ENCODE results near the gene TOPAZ1. TPM values are rescaled to one million over a fixed set of nuclear protein-coding genes. Genes with fewer than 3 reads are reported as not detected.
"Not testable (repeated sequence)": the region's sequence is repeated elsewhere in the genome, so short reads cannot be mapped to it uniquely, and the experiment has no call there.

Gene TOPAZ1
- total RNA-seq, 2 experiments from 2014 or later = not detected

GRCh38 chr3:44324584-44324983, 82.9 kb downstream of the TOPAZ1 start:
- POLR2A ChIA-PET = no interaction called here
- CTCF ChIA-PET = interaction anchor here (0.9 to 1.3 kb wide), 2 partner anchors 9 to 13 kb away, joined by 3 to 4 read pairs; partner anchors contain the start of gene TCAIM

GRCh38 chr3:44326019-44326418, 84.3 kb downstream of the TOPAZ1 start:
- CTCF ChIA-PET = no interaction called here

GRCh38 chr3:44326515-44326914, 84.8 kb downstream of the TOPAZ1 start:
- ChIA-PET CTCF (no interaction called here), POLR2A (no interaction called here)

More at GRCh38 chr3:44326019-44326418, 84.3 kb downstream of the TOPAZ1 start:
- POLR2A ChIA-PET = no interaction called here

DNA sequence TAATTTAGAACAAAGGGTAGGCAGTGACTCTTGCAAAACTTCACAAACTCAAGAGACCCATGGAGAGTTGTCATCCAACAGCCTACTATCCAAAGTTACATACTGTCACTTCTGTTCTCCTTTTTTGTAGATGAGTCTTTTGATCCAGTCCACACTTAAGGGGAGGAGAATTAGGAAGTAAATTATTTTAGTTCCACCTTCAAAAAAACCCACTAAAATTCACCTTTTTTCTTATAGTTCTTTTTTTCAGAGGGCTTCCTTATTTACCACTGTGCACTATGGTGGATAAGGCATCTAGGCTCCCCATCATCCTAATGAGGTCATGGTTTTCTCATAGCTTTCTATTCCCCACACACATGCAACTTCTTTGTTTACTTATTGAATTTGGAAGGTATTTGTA, 88.3 kb downstream of the TOPAZ1 start:
- POLR2A ChIA-PET = interaction anchor here (0.6 kb wide), 1 partner anchor 35 kb away, joined by 3 read pairs; no protein-coding TSS in a partner anchor
- CTCF ChIA-PET = interaction anchor here (1.4 kb wide), 1 partner anchor 10 kb away, joined by 4 read pairs; no protein-coding TSS in a partner anchor

- ChIA-PET CTCF (interaction anchor here (1.4 kb wide), 1 partner anchor 11 kb away, joined by 4 read pairs; no protein-coding TSS in a partner anchor), POLR2A (interaction anchor here (0.6 kb wide), 1 partner anchor 34 kb away, joined by 3 read pairs; no protein-coding TSS in a partner anchor)
Measured at GRCh38 chr3:44330444-44330843, 88.8 kb downstream of the TOPAZ1 start.

GRCh38 chr3:44334326-44334725, 92.6 kb downstream of the TOPAZ1 start:
- ChIA-PET POLR2A (no interaction called here), CTCF (no interaction called here)

GRCh38 chr3:44337248-44337785, 95.6 kb downstream of the TOPAZ1 start:
- POLR2A ChIA-PET = interaction anchor here (1.0 to 1.3 kb wide), 2 partner anchors 15 to 174 kb away, joined by 3 to 5 read pairs; no protein-coding TSS in a partner anchor

GRCh38 chr3:44338010-44338827, 96.5 kb downstream of the TOPAZ1 start, which contains the start of gene TCAIM:
TSS of gene TCAIM (plus strand) at chr3:44338766. CDS start at chr3:44354783, 16,017 bp downstream.
- CTCF ChIA-PET = interaction anchor here (0.7 to 1.3 kb wide), 3 partner anchors 14 to 293 kb away, joined by 3 to 4 read pairs (median 3); partner anchors contain the start of gene ZNF445
- POLR2A ChIA-PET = interaction anchor here (1.0 to 1.3 kb wide), 3 partner anchors 14 to 173 kb away, joined by 3 to 5 read pairs (median 3); no protein-coding TSS in a partner anchor

More at GRCh38 chr3:44337248-44337785, 95.6 kb downstream of the TOPAZ1 start:
- CTCF ChIA-PET = interaction anchor here (1.3 kb wide), 1 partner anchor 13 kb away, joined by 4 read pairs; no protein-coding TSS in a partner anchor

GRCh38 chr3:44338828-44339127, 97.1 kb downstream of the TOPAZ1 start:
- ChIA-PET POLR2A (interaction anchor here (1.2 to 1.5 kb wide), 2 partner anchors 134 to 172 kb away, joined by 3 to 4 read pairs; no protein-coding TSS in a partner anchor), CTCF (interaction anchor here (0.7 to 0.8 kb wide), 2 partner anchors 139 to 293 kb away, joined by 3 read pairs; partner anchors contain the start of gene ZNF445)

- ChIA-PET CTCF (no interaction called here), POLR2A (interaction anchor here (0.6 to 1.5 kb wide), 3 partner anchors 133 to 1685 kb away, joined by 3 to 4 read pairs (median 3); no protein-coding TSS in a partner anchor)
Measured at GRCh38 chr3:44339181-44340057, 97.7 kb downstream of the TOPAZ1 start.

DNA sequence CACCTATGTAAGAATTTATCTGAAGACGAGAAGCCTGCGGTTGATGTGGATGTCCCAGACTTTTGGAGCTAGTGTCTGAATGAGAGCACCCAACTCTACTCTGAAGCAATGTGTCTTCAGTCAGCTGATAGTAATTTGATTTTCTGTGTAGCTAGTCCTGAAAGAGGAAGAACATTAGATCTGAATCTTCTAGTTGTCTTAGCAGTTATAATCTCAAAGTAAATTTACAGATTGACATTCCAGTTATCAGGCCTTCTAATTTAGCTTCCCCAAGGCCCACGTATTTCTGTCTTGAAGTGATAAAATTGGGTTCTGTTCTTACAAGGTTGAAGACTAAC, 98.3 kb downstream of the TOPAZ1 start:
- CTCF ChIA-PET = no interaction called here
- POLR2A ChIA-PET = interaction anchor here (0.6 to 1.5 kb wide), 2 partner anchors 171 to 1686 kb away, joined by 3 to 4 read pairs; no protein-coding TSS in a partner anchor

GRCh38 chr3:44342176-44342790, 100.6 kb downstream of the TOPAZ1 start:
- POLR2A ChIA-PET = interaction anchor here (0.7 kb wide), 1 partner anchor 635 kb away, joined by 4 read pairs; no protein-coding TSS in a partner anchor
- CTCF ChIA-PET = interaction anchor here (0.7 kb wide), 1 partner anchor 1154 kb away, joined by 3 read pairs; no protein-coding TSS in a partner anchor

DNA sequence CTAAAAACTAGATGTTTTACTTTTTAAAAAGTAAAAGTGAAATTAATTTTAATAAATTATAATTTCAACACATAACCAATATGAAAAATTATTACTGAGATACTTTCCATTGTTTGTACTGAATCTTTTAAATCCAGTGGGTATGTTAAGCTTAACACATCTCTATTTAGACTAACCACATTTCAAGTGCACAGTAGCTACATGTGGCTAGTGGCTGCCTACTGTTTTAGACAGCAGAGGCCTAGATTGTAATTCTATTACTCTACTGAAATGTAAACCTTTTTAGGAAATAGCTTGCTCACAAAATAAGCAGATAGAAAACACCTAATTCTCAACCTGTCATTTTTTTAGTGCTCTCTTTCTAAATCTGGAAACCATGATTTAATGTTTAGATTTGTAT, 101.7 kb downstream of the TOPAZ1 start:
- POLR2A ChIA-PET = no interaction called here
- CTCF ChIA-PET = interaction anchor here (0.6 kb wide), 1 partner anchor 28 kb away, joined by 3 read pairs; no protein-coding TSS in a partner anchor

GRCh38 chr3:44346590-44346989, 104.9 kb downstream of the TOPAZ1 start:
- POLR2A ChIA-PET, CTCF ChIA-PET: not testable (repeated sequence)

- POLR2A ChIA-PET = no interaction called here
Measured at GRCh38 chr3:44348993-44349392, 107.3 kb downstream of the TOPAZ1 start.

GRCh38 chr3:44353355-44353924, 111.8 kb downstream of the TOPAZ1 start:
- CTCF ChIA-PET = interaction anchor here (0.7 kb wide), 1 partner anchor 142 kb away, joined by 3 read pairs; no protein-coding TSS in a partner anchor

More at GRCh38 chr3:44348993-44349392, 107.3 kb downstream of the TOPAZ1 start:
- CTCF ChIA-PET = no interaction called here

DNA sequence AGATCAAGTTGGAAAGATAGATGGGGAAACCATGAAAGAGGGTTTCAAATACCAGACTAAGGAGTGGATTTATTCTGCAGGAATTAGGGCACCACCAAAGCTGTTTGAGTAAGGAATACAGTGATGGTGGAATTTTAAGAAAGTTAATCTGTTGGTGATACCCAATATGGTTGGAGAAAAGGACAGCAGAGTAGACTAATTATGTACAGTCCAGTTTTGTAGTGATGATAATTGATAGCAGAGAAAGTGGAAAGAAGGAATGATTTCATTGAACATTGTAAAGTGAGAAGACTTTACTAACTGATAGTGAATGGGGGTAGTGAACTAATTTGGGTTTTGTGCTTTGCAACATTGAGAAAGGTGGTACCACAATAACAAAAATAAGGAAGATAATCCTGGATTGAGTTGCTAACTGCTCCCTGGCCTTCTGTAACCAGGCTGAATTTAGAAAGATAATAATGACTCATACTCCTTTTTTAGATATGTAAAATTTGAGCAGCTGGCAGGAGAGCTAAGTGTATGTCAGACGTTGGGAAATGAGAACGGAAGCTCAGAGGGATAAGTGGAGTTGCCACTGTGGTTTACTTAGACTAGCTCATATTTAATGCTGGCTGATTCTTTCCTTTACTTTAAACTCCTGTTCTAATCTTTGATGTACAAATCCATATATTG, 113.8 kb downstream of the TOPAZ1 start:
- POLR2A ChIA-PET = no interaction called here
- CTCF ChIA-PET = no interaction called here

More at GRCh38 chr3:44353355-44353924, 111.8 kb downstream of the TOPAZ1 start:
- POLR2A ChIA-PET = no interaction called here
